ENCODE measurements around the gene EFCAB6. TPM values are rescaled to one million over a fixed set of nuclear protein-coding genes. Genes with fewer than 3 reads are reported as not detected.

The EFCAB6 gene
- total RNA-seq, 1 experiment from 2014 or later, result 0.52 TPM

GRCh38 chr22:43832393-43833265 is 20.5 kb upstream of the EFCAB6 start:
- Histone ChIP-seq H3K9me2 (ENCODE audit: insufficient read depth) (no peaks in the 10 kb centered on the region), H3K9me3 (ENCODE audit: control insufficient read depth in 1 of 2, insufficient read depth in 1 of 2, low read depth in 1 of 2, low read length in 2 of 2) (no peaks in the 10 kb centered on the region), H3K4me2 (ENCODE audit: low read length) (no peak overlapping the region), H3K79me2 (ENCODE audit: insufficient read depth, low read length) (no peaks in the 10 kb centered on the region), H3K27me3 (ENCODE audit: insufficient read depth, low read length) (no peaks in the 10 kb centered on the region), H2AFZ (ENCODE audit: low read depth, low read length, poor library complexity, severe bottlenecking) (no peak overlapping the region), H3K36me3 (ENCODE audit: control insufficient read depth in 1 of 2, insufficient read depth in 2 of 2, low read length in 2 of 2) (no peaks in the 10 kb centered on the region), H3K4me1 (ENCODE audit: control insufficient read depth in 1 of 2, insufficient read depth in 2 of 2, low read length in 2 of 2) (no peaks in the 10 kb centered on the region), H3K4me3 (replicated peaks in 1 of 2; ENCODE audit: low read depth in 1 of 2, low read length in 2 of 2) (no peak overlapping the region), H4K20me1 (ENCODE audit: insufficient read depth) (no peaks in the 10 kb centered on the region), H3K9ac (ENCODE audit: low read length) (no peak overlapping the region), H3K27ac (ENCODE audit: low read depth, low read length) (no peak overlapping the region)
- ATAC-seq, result no peak
- intact Hi-C loops (cut with micrococcal nuclease), result no loop called here
- BruUV-seq (replicated peaks), result no TSS peak
- DNase-seq (ENCODE audit: low read depth, low spot score), result no peak
- POLR2A ChIA-PET, result no interaction called here
- CTCF ChIA-PET, result no interaction called here
- TF ChIP-seq CTCF (IDR thresholded peaks at IDR 0.05 in 2 of 3, conservative IDR thresholded peaks at IDR 0.05 in 1 of 3; ENCODE audit: borderline replicate concordance in 1 of 3, insufficient read depth in 1 of 3, low read depth in 2 of 3, low read length in 2 of 3), result no peak
- TF ChIP-seq POLR2AphosphoS5 (IDR thresholded peaks at IDR 0.05; ENCODE audit: low read depth, low read length), result no peak
- TF ChIP-seq ELF1 (IDR thresholded peaks at IDR 0.05; ENCODE audit: borderline replicate concordance, low read depth), result no peak
- TF ChIP-seq CEBPB (IDR thresholded peaks at IDR 0.05; ENCODE audit: low read depth), result no peak
- TF ChIP-seq SIN3A (IDR thresholded peaks at IDR 0.05; ENCODE audit: low read depth), result no peak
- TF ChIP-seq ZBTB33 (IDR thresholded peaks at IDR 0.05; ENCODE audit: extremely low read depth, insufficient replicate concordance, low read length), result no peak
- TF ChIP-seq SRF (IDR thresholded peaks at IDR 0.05; ENCODE audit: low read depth), result no peak
- TF ChIP-seq RAD21 (IDR thresholded peaks at IDR 0.05; ENCODE audit: low read depth), result no peak
- TF ChIP-seq SP1 (IDR thresholded peaks at IDR 0.05; ENCODE audit: low read depth), result no peak
- TF ChIP-seq EZH2 (IDR thresholded peaks at IDR 0.05), result no peak
- TF ChIP-seq POLR2A (IDR thresholded peaks at IDR 0.05; ENCODE audit: borderline replicate concordance, extremely low read depth, insufficient read depth, insufficient read length), result no peak
- RAD21 ChIA-PET (ENCODE audit: low non-redundant PET in 1 of 2, low total read pairs in 2 of 2, uncharacterized antibody in 2 of 2, unreplicated experiment in 2 of 2), result no interaction called here
